ENCODE data around the gene KRT31. TPM values are rescaled to one million over a fixed set of nuclear protein-coding genes. Genes with fewer than 3 reads are reported as not detected.
"Not testable (repeated sequence)": the region's sequence is repeated elsewhere in the genome, so short reads cannot be mapped to it uniquely, and the experiment has no call there.

KRT31 gene
- total RNA-seq (2014; rRNA removed; shearing (Covaris generic)): not detected in 2 replicates

DNA sequence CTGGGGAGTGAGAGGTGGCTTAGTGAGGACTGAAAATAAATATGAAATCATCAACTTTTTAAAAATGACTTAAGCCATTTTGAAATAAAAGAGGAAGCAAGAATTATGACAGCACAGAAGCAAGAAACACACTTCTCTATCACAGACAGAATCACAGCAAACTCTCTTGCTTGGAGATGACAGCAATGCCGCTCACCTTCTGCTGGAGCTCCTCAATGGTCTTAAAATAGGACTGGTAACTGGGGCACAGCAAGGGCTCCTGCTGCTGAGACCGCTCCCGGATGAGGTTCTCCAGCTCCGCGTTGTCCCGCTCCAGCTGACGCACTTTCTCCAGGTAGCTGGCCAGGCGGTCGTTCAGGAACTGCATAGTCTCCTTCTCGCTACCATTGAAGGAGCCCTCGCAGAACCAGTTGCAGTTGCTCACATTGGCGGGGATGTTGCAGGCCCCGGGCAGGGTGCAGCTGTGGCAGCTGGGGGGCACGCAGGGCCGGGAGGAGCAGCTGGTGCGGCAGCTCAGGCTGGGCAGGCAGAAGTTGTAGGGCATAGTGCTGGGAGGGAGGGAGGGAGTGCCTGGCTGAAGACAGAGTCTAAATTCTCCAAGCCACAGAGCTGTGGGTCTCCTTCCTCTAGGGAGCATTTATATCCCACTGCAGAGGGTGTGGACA lies at the start of gene KRT31:
KRT31 (minus strand) TSS at position 613 of the 665 bp plus-strand sequence; CDS start at position 544, 69 bp downstream.
- DNase-seq (ENCODE audit: low spot score): no peak

DNA sequence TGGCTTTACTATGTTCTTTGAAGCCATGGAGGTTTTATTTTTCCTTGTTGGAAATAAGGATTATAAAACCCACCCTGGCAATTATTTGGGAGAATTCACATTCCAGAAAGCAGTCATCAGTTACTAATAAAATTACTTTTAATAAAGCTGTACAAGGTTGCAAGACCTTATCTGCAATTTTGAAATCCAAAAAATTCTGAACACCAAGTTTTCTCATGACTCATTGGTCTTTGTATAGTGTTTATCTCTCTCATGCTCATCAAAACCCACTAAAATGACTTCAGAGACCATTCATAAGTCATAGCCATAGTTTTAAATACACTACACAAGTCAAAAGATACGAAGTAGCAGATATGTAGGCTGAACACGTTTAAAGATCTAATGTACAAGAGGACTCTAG lies 49.4 kb upstream of the KRT31 start:
- DNase-seq (ENCODE audit: low spot score): peak; percentile 35

DNA sequence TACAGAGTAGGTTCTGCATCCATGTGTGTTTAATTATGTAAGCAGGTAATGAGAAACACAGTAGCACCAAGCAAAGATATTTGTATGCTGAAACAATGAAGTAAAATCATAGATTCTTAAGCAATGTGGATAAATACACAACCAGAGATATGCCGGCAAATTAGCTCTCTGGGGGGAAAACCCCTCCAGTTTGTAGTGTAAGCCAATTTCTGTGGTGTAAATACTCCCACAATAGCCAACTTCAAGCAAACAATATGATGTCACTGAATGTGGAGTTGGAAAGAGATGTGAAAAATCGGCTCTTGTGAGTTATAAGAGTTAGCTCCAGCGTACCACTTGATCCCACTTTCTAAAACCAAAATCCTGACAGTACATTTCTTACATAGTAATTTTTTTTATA lies 47.2 kb upstream of the KRT31 start:
- no peak for DNase-seq (ENCODE audit: low spot score)

DNA sequence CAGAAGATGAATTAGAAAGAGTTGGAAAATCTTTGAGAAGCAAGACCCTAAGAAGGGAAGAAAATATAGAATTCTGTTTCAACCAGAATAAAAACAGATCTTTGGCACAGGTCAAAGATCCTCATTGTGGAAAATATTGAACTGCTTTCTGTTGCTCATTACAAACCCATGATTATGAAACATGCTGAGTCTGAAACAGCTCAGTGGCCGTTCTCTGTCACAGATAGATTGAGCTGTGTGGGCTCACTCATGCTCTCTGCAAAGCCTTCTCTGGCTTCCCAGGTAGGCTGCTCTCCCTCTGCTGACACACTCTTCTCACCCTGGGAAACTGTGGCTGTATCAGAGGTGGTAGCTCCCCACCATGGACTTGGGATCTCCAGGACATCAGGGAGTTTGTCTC lies 46.8 kb upstream of the KRT31 start:
- no peak for DNase-seq (ENCODE audit: low spot score)

DNA sequence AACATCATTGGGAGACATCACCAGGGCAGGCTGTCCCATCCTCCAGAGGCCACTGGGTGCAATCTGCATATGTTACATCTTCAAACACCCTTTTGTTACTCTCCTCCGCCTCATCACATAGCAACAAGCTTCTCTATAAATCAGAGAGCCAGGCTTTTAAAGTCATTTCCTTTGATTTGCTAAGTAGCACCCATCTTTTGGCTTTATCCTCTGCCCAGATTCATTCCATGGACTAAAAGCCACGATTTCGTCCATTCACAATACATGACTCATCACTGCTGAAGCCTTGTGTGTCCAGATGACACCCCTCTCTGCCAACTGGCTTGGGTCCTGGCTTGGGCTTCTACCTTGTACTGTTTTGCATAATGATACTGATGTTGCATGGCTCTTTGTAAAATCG lies 45.3 kb upstream of the KRT31 start:
- peak; percentile 70 for DNase-seq (ENCODE audit: low spot score)

DNA sequence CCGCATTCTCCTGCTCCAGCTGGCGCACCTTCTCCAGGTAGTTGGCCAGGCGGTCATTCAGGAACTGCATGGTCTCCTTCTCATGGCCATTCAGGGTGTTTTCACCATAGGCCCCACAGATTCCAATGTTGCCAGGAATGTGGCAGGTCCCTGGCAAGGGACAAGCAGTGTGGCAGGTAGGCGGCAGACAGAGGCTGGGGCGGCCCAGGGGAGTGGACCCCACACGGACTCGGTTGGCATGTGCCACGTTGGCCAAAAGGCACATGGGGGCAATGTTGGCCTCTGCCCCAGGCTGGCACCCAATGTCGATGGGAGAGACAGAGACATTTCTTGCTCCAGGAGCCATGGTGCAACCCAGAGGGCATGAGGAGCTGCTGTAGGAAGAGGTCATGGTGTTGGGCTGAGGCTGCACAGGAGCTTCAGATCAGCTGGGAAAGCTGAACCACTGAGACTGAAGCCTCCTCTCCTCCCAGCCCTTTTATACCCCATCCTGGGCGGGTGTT lies 43.2 kb upstream of the KRT31 start, which contains the start of gene KRT38:
KRT38 (minus strand) TSS at position 453 of the 503 bp plus-strand sequence; CDS start at position 391, 62 bp downstream.
- DNase-seq (ENCODE audit: low spot score): no peak

DNA sequence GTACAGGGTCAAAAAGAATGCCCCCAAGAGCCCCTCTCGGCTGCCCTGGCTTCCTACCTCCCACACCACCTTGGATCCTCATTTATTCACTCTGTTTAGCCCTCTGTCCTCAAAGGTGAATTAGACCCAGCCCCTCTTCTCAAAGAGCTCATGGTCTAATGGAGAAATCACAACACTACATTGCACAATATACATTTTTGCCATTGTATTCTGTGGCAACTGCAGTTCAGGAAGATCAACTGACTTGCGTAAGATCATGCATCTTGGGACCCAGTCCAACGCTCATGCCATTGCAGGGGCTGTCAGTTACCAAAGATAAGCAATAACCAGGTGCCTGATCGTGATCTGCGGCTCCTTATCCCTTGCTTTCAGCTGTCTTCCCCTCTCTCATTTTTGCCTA lies 42.0 kb upstream of the KRT31 start:
- DNase-seq (ENCODE audit: low spot score): no peak

DNA sequence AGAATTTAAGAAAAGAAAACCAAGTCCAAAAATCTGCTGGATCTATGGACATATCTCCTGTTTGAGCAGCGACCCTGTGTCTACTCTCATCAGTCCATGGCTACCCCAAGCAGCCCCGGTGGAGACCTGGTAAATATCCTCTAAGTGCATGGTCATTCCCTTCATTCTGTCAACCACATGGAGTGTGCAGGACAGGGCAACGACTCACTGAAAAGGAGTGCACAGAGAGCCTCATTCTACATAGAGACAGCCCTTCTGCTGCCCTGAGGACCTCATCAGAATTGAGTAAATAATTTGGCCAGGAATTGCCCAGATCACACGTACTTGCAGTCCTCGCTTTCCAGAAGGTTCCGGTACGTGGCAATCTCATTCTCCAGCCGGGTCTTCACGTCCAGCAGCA lies 40.4 kb upstream of the KRT31 start:
- no peak for DNase-seq (ENCODE audit: low spot score)

DNA sequence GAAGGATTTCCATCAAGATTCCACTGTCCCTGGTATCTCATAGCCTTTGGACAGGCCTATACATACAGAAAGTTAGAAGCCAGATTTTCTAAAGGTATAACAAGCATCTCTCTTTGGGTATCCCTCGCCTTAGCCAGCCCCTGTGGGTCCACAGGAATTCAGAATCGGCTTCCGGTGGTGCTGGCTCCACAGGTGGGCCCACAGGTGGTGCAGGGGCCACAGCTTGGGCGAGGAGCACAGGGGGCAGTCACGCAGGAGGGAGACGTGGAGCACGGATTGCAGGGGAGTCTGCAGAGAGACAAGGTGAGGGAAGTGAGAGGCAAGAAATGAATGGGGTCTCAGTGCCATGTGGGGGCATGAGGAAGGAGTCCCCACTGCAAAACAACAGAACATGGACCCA lies 39.8 kb upstream of the KRT31 start:
- no peak for DNase-seq (ENCODE audit: low spot score)

DNA sequence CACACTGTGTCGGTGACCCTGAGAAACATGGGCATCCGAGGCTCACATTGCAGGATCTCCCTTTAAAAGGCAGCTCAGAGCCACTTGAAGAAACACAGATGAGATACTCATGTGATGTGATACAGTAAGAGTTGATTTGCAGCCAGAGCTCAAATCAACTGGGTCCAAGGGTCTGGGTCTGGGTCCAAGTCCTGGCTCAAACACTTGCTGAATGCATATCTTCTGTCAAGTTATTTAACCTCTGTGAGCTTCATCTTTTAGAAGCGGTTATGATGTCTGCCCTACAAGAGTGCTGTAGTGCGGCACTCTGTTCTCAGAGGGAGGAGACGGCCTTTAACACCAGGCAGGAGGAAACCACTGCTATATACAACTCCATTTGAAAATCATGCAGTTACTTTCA lies 37.0 kb upstream of the KRT31 start:
- no peak for DNase-seq (ENCODE audit: low spot score)

DNA sequence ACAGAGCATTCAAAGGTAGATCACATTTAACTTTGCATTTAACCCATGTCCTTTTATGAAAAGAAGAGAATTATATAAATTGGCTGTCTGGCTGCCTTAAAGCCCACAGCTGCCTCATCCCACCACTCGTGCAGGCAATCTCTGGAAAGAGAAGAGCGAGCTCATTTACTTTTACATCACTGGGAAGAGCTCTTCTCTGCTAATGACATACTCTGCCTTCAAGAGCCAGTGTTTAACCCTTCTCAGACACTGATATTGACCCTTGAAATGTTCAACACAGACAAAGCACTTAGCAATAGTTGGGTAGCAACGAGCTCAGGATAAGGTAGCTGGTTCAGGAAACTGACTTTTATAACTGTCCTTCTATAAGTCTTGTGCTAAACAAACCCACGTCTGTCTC lies 36.6 kb upstream of the KRT31 start:
- DNase-seq (ENCODE audit: low spot score): no peak

DNA sequence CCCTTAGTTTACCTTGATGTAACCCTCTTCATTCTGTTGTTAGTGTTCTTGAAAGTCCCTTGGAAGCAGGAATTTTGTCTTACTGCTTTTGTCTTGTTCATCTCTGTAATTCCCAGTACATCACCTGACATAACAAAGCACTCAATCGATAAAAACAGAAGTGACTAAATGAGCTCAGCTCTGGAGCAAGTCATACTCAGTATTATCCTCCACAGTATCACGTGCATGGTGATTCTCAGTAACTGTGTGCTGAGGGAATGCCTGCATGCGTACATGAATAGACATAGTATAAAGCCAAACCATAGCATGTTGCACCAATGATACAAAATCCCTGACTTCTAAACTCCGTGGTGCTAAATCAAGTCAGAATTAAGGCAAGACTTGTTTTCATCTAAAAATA lies 36.2 kb upstream of the KRT31 start:
- DNase-seq (ENCODE audit: low spot score): no peak

DNA sequence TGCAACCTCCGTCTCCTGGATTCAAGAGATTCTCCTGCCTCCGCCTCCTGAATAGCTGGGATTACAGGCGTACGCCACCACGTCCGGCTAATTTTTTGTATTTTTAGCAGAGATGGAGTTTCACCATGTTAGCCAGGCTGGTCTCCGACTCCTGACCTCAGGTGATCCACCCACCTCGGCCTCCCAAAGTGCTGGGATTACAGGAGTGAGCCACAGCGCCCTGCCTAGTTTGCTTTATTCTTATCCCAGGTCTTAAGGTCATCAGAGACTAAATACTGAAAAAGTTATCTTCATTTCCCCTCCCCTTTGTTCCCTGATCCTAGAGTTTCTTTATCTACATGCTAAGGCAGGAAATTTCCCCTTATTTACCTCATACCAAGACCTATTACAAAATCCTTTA lies 33.0 kb upstream of the KRT31 start:
- not testable (repeated sequence) for DNase-seq (ENCODE audit: low spot score)

DNA sequence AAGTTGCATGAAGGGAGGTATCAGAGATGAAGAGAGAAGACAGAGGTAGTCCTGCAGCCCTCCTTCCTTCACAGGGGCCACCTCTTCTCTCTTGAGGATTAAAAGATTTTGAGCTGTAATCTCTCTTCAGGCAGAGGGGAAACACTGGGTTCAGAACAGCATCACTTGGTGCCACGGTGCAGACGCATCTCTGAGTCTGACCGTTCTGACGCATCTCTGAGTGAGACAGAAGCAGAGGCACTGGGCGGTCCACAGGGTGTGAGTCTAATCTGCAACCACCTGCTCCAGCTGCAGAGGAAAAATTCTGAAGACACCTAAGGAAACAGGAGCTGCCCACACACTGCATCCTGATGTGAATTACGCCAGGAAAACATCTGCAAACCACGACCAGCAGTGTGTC lies 32.3 kb upstream of the KRT31 start:
- no peak for DNase-seq (ENCODE audit: low spot score)

DNA sequence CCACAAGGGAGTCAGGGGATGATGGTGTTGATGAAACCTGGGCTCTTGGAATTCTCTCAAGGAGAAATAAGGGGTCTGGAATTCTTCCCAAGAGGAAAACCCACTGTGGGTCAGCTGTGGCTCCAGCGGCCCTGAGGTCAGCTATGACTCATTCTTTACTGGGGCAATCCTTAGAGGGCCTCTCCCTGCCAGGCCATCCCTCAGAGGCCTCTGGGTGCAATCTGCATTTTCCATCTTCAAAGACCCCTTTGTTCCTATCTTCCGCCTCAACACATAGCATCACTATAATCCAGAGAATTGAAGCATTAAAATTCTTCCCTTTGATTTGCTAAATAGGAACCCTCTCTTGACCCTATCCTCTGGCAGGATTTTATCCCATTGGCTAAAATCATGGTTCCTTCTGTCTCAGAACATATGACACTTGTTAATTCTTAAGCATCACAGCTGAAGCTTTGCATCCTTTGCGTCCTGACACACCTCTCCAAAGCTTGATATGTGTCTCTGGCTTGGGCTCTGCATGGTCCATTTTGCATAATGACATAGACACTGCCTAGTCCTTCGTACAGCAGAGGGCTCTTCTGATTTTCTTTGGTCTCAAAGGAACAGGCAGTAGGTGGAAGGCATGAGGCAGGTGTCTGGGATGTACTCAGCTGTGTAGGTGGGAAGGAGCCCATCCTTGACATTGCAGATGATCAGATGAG lies 31.3 kb upstream of the KRT31 start:
- DNase-seq (ENCODE audit: low spot score): peak; percentile 40

DNA sequence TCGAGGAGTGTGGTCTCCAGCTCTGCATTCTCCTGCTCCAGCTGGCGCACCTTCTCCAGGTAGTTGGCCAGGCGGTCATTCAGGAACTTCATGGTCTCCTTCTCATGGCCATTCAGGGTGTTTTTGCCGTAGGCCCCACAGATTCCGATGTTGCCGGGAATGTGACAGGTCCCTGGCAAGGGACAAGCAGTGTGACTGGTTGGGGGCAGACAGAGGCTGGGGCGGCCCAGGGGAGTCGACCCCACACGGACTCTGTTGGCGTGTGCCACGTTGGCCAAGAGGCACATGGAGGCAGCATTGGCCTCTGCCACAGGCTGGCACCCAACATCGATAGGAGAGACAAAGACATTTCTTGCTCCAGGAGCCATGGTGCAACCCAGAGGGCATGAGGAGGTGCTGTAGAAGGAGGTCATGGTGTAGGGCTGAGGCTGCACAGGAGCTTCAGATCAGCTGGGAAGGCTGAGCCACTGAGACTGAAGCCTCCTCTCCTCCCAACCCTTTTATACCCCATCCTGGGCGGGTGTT lies 26.8 kb upstream of the KRT31 start, which contains the start of gene KRT37:
KRT37 (minus strand) TSS at position 475 of the 525 bp plus-strand sequence; CDS start at position 413, 62 bp downstream.
- DNase-seq (ENCODE audit: low spot score): no peak

DNA sequence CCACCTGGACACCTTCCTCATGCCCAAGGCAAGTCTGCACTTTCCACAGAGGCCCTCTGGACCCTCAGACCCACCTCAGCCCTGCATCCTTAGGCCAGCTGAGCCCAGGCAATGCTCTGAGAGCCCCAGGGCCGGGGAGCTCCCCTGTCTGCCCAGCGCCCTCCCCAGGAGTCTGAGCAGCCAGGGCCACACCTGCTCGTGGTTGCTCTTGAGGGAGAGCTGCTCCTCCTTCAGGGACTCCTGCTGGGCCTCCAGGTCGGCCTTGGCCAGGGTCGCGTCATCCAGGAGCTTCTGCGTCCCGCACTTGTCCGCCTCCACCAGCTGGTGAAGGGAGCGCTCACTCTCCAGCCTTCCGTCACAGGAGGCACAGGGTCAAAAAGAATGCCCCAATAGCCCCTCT lies 25.2 kb upstream of the KRT31 start:
- not testable (repeated sequence) for DNase-seq (ENCODE audit: low spot score)

DNA sequence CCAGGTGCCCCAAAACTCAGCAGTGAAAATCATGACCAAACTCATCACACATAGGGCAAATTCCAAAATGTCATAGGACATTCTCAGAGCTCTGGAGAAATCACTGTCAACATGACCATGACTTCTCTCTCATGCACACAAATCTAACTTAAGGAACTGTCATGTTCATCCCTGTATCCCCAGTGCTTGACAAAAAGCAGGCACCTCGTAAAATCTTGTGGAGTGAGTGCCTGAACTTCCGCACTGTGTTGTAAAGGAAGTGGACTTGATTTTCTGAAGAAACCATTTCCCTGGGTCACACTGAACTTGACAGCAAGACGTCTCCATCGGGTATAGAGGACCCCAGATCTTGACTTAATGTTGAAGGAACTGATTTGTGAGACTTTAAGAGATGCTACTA lies 24.2 kb upstream of the KRT31 start:
- DNase-seq (ENCODE audit: low spot score): no peak

DNA sequence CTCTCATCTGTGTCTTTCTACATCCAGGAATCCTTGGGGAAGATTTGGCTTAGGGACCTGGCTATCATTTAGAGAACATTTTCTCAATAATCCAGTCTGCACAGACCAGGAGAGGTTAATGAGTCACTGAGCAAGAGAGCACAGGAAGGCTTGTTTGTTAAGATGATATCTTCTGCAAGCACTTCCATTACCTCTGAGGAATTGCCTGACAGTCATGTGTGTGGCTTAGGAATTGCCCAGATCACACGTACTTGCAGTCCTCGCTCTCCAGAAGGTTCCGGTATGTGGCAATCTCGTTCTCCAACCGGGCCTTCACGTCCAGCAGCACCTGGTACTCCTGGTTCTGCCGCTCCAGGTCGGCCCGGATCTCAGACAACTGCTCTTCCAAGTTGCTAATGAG lies 23.7 kb upstream of the KRT31 start:
- peak; percentile 23 for DNase-seq (ENCODE audit: low spot score)

DNA sequence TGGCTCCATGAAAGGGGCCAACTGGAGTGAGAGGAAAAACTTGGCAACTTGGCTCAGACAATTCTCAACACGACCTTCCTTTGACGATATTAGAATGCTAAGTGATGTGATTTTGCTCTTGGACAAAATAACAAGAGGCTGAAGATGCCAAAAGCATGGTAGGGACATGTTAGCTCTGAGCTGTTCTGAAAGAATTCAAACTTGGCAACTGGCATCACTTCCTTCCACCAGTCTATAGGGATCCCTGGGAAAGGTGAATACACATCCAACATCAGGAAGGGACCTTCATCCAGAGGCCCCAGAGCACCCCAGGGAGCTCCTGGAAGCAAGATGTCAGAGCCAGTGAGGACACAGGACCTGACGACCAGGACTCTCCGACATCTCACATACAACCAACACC lies 22.7 kb upstream of the KRT31 start:
- DNase-seq (ENCODE audit: low spot score): no peak

DNA sequence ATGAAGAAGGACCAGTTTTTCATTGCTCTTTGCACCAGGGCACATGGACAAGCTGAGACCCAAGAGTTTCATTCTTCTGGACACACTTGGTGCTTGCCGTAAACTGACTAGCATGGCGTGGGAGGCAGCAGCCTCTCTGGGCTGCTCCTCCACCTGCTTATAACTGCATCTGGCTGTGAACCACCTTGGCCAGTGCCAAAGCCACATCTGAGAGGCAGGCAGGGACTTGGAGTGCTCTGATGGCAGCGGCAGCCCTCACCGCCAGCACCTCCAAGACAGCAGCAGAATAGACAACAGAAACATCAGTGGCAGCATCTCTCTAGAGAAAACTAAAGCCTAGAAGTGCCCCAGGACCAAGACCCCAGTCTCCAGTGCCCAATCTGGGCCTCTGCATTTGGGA lies 22.3 kb upstream of the KRT31 start:
- no peak for DNase-seq (ENCODE audit: low spot score)

DNA sequence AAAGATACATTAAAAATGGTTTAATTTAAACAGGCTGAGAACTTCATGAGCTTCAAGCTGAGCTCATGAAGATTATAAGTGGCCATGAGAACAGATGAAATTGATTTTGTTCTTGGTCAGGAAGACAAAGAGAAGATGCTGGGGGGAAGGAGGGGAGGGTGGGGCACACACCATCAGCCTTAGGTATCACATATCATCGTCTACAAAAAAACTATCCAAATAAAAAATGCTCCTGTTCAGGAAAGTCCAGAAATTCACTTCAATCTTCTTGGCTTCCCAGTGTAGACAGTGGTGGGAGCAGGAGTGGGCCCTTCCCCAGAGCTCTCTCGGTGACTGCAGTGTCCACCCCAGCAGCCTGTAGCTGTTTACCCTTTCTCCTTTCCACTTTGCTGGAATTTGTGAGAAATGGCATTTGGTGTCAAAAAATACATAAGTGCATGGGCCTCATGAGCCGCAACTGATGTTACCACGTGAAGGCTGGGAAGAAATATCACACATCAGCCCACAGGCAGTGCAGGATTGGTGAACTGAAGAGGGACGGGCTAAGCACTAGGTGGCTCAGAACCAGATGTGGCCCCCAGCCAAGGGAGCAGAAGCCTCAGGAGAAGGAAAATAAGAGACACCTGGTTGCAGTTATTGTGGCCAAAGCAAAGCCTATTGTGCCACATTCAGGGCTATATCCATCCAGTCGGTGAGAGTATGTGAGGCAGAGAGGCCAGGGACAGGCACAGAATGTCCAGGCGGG lies 20.9 kb upstream of the KRT31 start:
- DNase-seq (ENCODE audit: low spot score): no peak

Data from A172 (cell line).